CD1c-positive myeloid dendritic cell (primary cell): ENCODE measurements around the gene ORC3.
"Not testable (repeated sequence)": the region's sequence is repeated elsewhere in the genome, so short reads cannot be mapped to it uniquely, and the experiment has no call there.

ENCODE experiments used
- DNase-seq: peaks from one replicate; pipeline ENCODE4 v3.0.0-alpha.2; 2016; ENCODE audit errors: extremely low spot score

ORC3 gene

GRCh38 chr6:87600576-87600975 is 10.6 kb downstream of the ORC3 start:
- DNase-seq: peak; percentile 11

- no peak for DNase-seq
Measured at GRCh38 chr6:87606199-87606598, 16.3 kb downstream of the ORC3 start.

GRCh38 chr6:87608802-87609201 is 18.9 kb downstream of the ORC3 start:
- DNase-seq: no peak

GRCh38 chr6:87613018-87613417 is 23.1 kb downstream of the ORC3 start:
- DNase-seq: not testable (repeated sequence)

GRCh38 chr6:87617405-87617804 is 27.5 kb downstream of the ORC3 start:
- DNase-seq: no peak

- no peak for DNase-seq
Measured at GRCh38 chr6:87618531-87618930, 28.6 kb downstream of the ORC3 start.

- no peak for DNase-seq
Measured at GRCh38 chr6:87623248-87623647, 33.3 kb downstream of the ORC3 start.

GRCh38 chr6:87628424-87628823 is 38.5 kb downstream of the ORC3 start:
- peak; percentile 16 for DNase-seq

- no peak for DNase-seq
Measured at GRCh38 chr6:87628881-87629280, 38.9 kb downstream of the ORC3 start.

- DNase-seq: no peak
Measured at GRCh38 chr6:87630746-87631145, 40.8 kb downstream of the ORC3 start.

- no peak for DNase-seq
Measured at GRCh38 chr6:87633851-87634250, 43.9 kb downstream of the ORC3 start.

- no peak for DNase-seq
Measured at GRCh38 chr6:87636315-87636714, 46.4 kb downstream of the ORC3 start.

- DNase-seq: no peak
Measured at GRCh38 chr6:87637106-87637505, 47.2 kb downstream of the ORC3 start.

- no peak for DNase-seq
Measured at GRCh38 chr6:87639373-87639772, 49.4 kb downstream of the ORC3 start.

- no peak for DNase-seq
Measured at GRCh38 chr6:87641065-87641692, 51.2 kb downstream of the ORC3 start.

- no peak for DNase-seq
Measured at GRCh38 chr6:87645080-87645479, 55.1 kb downstream of the ORC3 start.

GRCh38 chr6:87653074-87653962 is 63.4 kb downstream of the ORC3 start:
- DNase-seq: no peak

GRCh38 chr6:87654122-87654521 is 64.2 kb downstream of the ORC3 start:
- DNase-seq: no peak

- no peak for DNase-seq
Measured at GRCh38 chr6:87654875-87655454, 65.0 kb downstream of the ORC3 start.

GRCh38 chr6:87655824-87656223 is 65.9 kb downstream of the ORC3 start:
- DNase-seq: no peak

- no peak for DNase-seq
Measured at GRCh38 chr6:87656857-87657256, 66.9 kb downstream of the ORC3 start.

- no peak for DNase-seq
Measured at GRCh38 chr6:87658516-87658915, 68.6 kb downstream of the ORC3 start.
